ENCODE results near the gene ARPIN. TPM values are rescaled to one million over a fixed set of nuclear protein-coding genes. Genes with fewer than 3 reads are reported as not detected.
"Not testable (repeated sequence)": the region's sequence is repeated elsewhere in the genome, so short reads cannot be mapped to it uniquely, and the experiment has no call there.

ARPIN gene
- polyA plus RNA-seq, 2 donors, result 6.8 to 10.9 TPM

DNA sequence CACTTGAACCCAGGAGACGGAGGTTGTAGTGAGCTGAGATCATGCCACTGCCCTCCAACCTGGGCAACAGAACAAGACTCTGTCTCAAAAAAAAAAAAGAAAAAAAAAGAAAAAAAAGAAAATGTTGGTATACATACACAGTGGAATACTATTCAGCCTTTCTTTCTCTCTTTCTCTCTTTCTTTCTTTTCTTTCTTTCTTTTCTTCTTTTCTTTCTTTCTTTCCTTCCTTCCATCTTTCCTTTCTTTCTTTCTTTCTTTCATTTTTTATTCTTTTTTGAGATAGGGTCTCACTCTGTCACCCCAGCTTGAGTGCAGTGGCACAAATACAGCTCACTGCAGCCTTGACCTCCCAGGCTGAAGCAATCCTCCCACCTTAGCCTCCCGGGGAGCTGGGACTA lies 26.6 kb upstream of the ARPIN start:
- not testable (repeated sequence) for H3K36me3 ChIP-seq (ENCODE audit: control insufficient read depth in 2 of 2, insufficient read depth in 2 of 2, low read length in 1 of 2); H3K4me3 ChIP-seq (ENCODE audit: low read depth in 1 of 2, low read length in 2 of 2); H3K4me1 ChIP-seq (ENCODE audit: control insufficient read depth in 2 of 2, insufficient read depth in 2 of 2, low read length in 1 of 2); H3K27me3 ChIP-seq (ENCODE audit: control insufficient read depth in 1 of 2, insufficient read depth in 2 of 2, low read length in 2 of 2); H3K27ac ChIP-seq (ENCODE audit: low read depth in 2 of 2, low read length in 1 of 2); H3K9me3 ChIP-seq (ENCODE audit: control insufficient read depth in 2 of 2, insufficient read depth in 1 of 2, low read depth in 1 of 2, low read length in 1 of 2)
- 88% methylated on average over 2 of the region's 2 CpGs for WGBS, 2 donors

DNA sequence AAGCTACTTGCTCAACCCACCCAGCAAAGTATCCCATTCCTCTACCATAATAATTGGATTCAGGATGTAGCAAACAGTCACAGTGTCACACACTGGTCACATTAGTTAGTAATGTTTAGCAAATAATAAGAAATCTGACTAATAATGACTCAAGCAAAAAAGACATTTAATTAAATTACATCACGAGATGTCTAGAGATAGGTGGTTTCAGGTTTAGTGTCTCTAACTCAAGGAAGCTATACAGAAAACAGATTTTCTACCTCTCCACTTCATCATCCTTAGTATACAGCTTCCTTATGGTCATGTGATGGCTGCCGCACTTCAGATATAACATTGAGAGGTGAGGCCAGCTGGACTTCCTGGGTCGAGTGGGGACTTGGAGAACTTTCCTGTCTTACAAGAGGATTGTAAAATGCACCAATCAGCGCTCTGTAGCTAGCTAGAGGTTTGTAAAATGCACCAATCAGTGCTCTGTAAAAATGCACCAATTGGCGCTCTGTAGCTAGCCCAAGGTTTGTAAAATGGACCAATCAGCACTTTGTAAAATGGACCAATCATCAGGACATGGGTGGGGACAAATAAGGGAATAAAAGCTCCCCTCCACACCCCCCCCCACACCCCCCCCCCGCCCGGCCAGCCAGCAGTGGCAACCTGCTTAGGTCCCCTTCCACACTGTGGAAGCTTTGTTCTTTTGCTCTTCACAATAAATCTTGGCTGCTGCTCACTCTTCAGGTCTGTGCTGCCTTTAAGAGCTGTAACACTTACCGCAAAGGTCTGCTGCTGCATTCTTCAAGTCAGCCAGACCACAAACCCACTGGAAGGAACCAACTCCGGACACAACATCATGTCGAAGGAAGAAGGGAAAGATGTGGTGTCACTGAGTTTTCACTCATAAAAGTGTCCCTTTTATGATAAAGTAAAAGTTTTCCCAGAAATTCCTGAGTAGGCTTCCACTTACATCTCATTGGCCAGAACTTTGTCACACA lies 24.9 kb upstream of the ARPIN start:
- Histone ChIP-seq H3K27ac (ENCODE audit: low read depth in 2 of 2, low read length in 1 of 2) (no peak overlapping the region), H3K4me3 (ENCODE audit: low read depth in 1 of 2, low read length in 2 of 2) (no peak overlapping the region), H3K27me3 (ENCODE audit: control insufficient read depth in 1 of 2, insufficient read depth in 2 of 2, low read length in 2 of 2) (no peaks in the 10 kb centered on the region), H3K4me1 (ENCODE audit: control insufficient read depth in 2 of 2, insufficient read depth in 2 of 2, low read length in 1 of 2) (no peaks in the 10 kb centered on the region), H3K9me3 (ENCODE audit: control insufficient read depth in 2 of 2, insufficient read depth in 1 of 2, low read depth in 1 of 2, low read length in 1 of 2) (no peaks in the 10 kb centered on the region), H3K36me3 (ENCODE audit: control insufficient read depth in 2 of 2, insufficient read depth in 2 of 2, low read length in 1 of 2) (no peaks in the 10 kb centered on the region)
- 75 to 82% methylated on average over 10 of the region's 10 CpGs for WGBS, 2 donors

DNA sequence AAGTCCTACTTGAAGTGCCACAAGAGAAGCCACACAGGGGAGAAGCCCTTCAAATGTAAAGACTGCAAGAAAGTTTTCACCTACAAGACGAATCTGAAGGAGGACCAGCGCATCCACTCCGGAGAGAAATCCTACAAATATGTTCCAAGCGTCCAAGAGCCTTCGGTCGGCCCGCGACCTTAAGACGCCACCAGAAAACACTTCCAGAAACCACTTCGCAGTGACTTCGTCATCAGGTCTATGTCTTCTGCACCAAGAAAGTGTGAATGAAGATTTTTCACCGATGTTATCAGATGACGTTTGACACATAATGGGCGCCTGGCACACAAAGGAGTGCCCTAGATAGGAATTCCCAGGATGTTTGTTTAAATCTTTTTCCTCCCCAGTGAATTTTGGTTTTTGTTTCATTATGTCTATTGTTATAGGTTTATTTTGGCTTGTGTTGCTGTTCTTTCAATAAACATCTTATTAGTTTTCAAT lies 24.1 kb upstream of the ARPIN start:
- WGBS, 2 donors, result 92 to 94% methylated on average over 14 of the region's 14 CpGs
- Histone ChIP-seq H3K36me3 (ENCODE audit: control insufficient read depth in 2 of 2, insufficient read depth in 2 of 2, low read length in 1 of 2) (no peaks in the 10 kb centered on the region), H3K27ac (ENCODE audit: low read depth in 2 of 2, low read length in 1 of 2) (no peak overlapping the region), H3K4me3 (ENCODE audit: low read depth in 1 of 2, low read length in 2 of 2) (no peak overlapping the region), H3K4me1 (ENCODE audit: control insufficient read depth in 2 of 2, insufficient read depth in 2 of 2, low read length in 1 of 2) (no peaks in the 10 kb centered on the region), H3K27me3 (ENCODE audit: control insufficient read depth in 1 of 2, insufficient read depth in 2 of 2, low read length in 2 of 2) (no peaks in the 10 kb centered on the region), H3K9me3 (ENCODE audit: control insufficient read depth in 2 of 2, insufficient read depth in 1 of 2, low read depth in 1 of 2, low read length in 1 of 2) (no peaks in the 10 kb centered on the region)

DNA sequence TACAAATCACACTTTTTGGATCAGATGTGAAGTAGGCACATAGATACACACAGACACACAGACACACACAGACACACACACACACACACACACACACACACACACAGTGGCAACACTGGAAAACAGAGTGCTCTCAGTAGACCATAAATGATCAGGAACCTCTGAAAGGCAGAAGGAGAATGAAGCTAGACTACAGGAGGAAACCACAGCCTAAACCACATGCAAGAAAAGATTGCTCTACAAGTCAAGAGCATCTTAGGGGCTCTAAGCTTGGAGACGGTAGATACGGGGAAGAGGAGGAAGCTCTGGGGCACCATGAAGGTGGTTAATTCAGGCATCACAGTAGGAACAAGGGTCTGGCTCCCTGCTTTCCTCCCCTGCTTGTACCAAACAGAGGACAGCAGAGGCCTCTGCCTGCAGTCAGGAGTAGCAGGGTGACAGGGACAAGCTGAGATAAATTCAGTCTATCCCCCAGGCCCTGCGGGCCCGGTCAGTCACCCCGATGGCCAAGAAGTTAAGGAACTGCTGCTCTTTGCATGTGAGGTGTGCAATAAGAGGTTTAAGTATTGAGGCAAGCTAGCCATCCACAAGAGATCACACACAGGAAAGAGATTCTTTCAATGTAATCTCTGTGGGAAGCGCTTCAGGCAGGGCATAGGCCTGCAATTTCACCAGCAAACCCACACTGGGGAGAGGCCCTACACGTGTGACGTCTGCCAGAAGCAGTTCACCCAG lies 23.5 kb upstream of the ARPIN start:
- WGBS, 2 donors, result 83 to 88% methylated on average over 8 of the region's 8 CpGs
- no peak overlapping the region for H3K4me3 ChIP-seq (ENCODE audit: low read depth in 1 of 2, low read length in 2 of 2)
- no peaks in the 10 kb centered on the region for H3K27me3 ChIP-seq (ENCODE audit: control insufficient read depth in 1 of 2, insufficient read depth in 2 of 2, low read length in 2 of 2)
- no peak overlapping the region for H3K27ac ChIP-seq (ENCODE audit: low read depth in 2 of 2, low read length in 1 of 2)
- no peaks in the 10 kb centered on the region for H3K36me3 ChIP-seq (ENCODE audit: control insufficient read depth in 2 of 2, insufficient read depth in 2 of 2, low read length in 1 of 2)
- H3K9me3 ChIP-seq (ENCODE audit: control insufficient read depth in 2 of 2, insufficient read depth in 1 of 2, low read depth in 1 of 2, low read length in 1 of 2), result no peaks in the 10 kb centered on the region
- no peaks in the 10 kb centered on the region for H3K4me1 ChIP-seq (ENCODE audit: control insufficient read depth in 2 of 2, insufficient read depth in 2 of 2, low read length in 1 of 2)

DNA sequence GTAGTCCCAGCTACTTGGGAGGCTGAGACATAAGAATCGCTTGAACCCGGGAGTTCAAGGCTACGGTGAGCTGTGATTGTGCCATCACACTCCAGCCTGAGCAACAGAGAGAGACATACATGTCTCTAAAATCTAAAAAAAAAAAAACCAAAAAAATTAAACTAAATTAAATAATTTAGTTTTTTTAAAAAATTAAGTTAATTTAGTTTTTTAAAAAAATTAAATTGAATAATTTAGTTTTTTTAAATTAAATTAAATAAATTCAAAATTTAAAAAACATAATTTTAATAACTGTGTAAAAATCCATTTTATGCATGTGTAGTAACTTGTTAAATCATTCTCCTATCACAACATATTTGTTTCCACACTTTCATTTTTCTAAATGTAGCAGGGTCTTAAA lies 20.1 kb upstream of the ARPIN start:
- Histone ChIP-seq H3K27ac (ENCODE audit: low read depth in 2 of 2, low read length in 1 of 2) (no peak overlapping the region), H3K9me3 (ENCODE audit: control insufficient read depth in 2 of 2, insufficient read depth in 1 of 2, low read depth in 1 of 2, low read length in 1 of 2) (no peaks in the 10 kb centered on the region), H3K36me3 (ENCODE audit: control insufficient read depth in 2 of 2, insufficient read depth in 2 of 2, low read length in 1 of 2) (no peaks in the 10 kb centered on the region), H3K4me3 (ENCODE audit: low read depth in 1 of 2, low read length in 2 of 2) (no peak overlapping the region), H3K27me3 (ENCODE audit: control insufficient read depth in 1 of 2, insufficient read depth in 2 of 2, low read length in 2 of 2) (no peaks in the 10 kb centered on the region), H3K4me1 (ENCODE audit: control insufficient read depth in 2 of 2, insufficient read depth in 2 of 2, low read length in 1 of 2) (no peaks in the 10 kb centered on the region)
- WGBS, 2 donors, result 94 to 95% methylated on average over 3 of the region's 3 CpGs

DNA sequence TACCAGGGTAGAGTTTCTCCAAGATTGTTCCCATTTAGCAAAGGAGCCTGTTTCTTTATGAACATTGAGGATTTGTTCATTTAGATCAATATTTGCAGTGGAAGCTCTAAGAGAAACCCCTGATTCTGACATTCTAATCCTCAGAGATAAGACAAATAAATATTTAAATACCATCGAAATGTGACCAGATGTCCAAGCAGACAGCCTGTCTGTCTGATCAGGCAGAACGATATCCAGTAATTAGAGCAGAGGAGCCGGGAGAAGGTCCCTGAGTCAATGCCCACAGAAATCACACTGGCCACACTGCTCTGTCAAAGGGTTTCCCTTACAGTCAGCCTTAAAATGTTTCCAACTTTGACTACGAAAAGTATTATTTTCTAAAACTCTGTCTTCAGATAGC lies 15.7 kb upstream of the ARPIN start:
- Histone ChIP-seq H3K27me3 (ENCODE audit: control insufficient read depth in 1 of 2, insufficient read depth in 2 of 2, low read length in 2 of 2) (no peaks in the 10 kb centered on the region), H3K4me3 (ENCODE audit: low read depth in 1 of 2, low read length in 2 of 2) (no peak overlapping the region), H3K27ac (ENCODE audit: low read depth in 2 of 2, low read length in 1 of 2) (no peak overlapping the region), H3K9me3 (ENCODE audit: control insufficient read depth in 2 of 2, insufficient read depth in 1 of 2, low read depth in 1 of 2, low read length in 1 of 2) (no peaks in the 10 kb centered on the region), H3K36me3 (ENCODE audit: control insufficient read depth in 2 of 2, insufficient read depth in 2 of 2, low read length in 1 of 2) (no peaks in the 10 kb centered on the region), H3K4me1 (ENCODE audit: control insufficient read depth in 2 of 2, insufficient read depth in 2 of 2, low read length in 1 of 2) (no peaks in the 10 kb centered on the region)
- WGBS, 2 donors, result 66 to 72% methylated on average over 4 of the region's 4 CpGs

DNA sequence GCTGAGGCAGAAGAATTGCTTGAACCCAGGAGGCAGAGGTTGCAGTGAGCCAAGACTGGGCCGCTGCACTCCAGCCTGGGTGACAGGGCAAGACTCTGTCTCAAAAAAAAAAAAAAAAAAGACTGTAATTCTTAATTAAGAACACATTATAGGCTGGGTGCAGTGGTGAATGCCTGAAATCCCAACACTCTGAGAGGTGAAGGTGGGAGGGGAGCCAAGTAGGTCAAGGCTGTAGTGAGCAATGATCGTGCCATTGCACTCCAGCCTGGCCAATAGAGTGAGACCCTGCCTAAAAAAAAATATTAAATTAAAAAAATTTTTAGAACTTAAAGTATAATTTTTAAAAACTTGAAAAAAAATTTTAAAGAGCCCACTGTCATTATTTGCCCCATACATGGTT lies 13.4 kb upstream of the ARPIN start:
- Histone ChIP-seq H3K27me3 (ENCODE audit: control insufficient read depth in 1 of 2, insufficient read depth in 2 of 2, low read length in 2 of 2) (no peaks in the 10 kb centered on the region), H3K36me3 (ENCODE audit: control insufficient read depth in 2 of 2, insufficient read depth in 2 of 2, low read length in 1 of 2) (no peaks in the 10 kb centered on the region), H3K27ac (ENCODE audit: low read depth in 2 of 2, low read length in 1 of 2) (no peak overlapping the region), H3K9me3 (ENCODE audit: control insufficient read depth in 2 of 2, insufficient read depth in 1 of 2, low read depth in 1 of 2, low read length in 1 of 2) (no peaks in the 10 kb centered on the region), H3K4me1 (ENCODE audit: control insufficient read depth in 2 of 2, insufficient read depth in 2 of 2, low read length in 1 of 2) (no peaks in the 10 kb centered on the region), H3K4me3 (ENCODE audit: low read depth in 1 of 2, low read length in 2 of 2) (no peak overlapping the region)
- 60 to 74% methylated on average over 2 of the region's 2 CpGs for WGBS, 2 donors

DNA sequence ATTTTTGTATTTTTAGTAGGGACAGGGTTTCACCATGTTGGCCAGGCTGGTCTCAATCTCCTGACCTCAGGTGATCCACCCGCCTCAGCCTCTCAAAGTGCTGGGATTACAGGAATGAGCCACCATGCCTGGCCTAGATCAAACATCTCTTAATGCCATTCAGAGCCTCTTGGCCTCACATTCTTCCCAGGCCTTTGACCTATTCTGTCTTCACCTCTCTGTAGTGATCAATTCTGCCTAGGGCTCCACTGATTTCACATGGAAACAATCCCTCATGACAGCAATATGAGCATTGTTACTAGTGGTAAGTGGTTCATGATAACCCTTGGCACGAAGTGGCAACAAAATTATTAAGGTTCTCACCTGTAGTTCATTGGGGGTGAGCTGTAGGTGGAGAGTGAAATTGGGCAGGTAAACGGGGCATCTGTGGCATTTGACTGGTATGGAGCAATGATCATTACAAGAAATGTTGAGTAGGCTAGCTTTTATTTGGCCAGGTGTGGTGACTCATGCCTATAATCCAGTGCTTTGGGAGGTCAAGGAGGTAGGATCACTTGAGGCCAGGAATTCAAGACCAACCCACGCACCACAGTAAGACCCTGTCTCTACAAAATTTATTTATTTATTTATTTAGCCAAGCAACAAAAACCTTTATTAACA lies 4.8 kb upstream of the ARPIN start:
- 56 to 68% methylated on average over 4 of the region's 4 CpGs for WGBS, 2 donors
- H3K27ac ChIP-seq (ENCODE audit: low read depth in 2 of 2, low read length in 1 of 2), result no peak overlapping the region

DNA sequence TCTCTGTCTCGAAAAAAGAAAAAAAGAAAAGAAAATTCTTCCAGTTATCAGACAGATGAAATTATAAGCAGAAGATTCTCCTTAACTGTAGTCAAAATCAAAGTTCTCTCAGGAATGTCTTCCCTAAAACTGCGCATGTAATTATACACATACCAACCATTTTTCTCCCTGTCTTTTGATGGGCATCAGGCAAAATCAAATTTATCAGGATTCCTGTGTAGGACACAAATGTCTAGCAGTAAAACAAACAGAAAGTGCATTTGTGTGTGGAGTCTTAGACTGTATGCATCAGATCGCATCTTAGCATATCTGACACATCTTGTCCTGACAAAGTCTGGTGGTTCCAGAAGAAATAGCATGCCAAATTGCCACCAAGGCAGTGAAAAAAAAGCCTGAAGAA lies 3.9 kb upstream of the ARPIN start:
- H3K4me1 ChIP-seq (ENCODE audit: control insufficient read depth in 2 of 2, insufficient read depth in 2 of 2, low read length in 1 of 2), result peaks cover 0 to 3% of the 10 kb centered on the region in 2 donors
- no peak overlapping the region for H3K27ac ChIP-seq (ENCODE audit: low read depth in 2 of 2, low read length in 1 of 2)
- no peaks in the 10 kb centered on the region for H3K27me3 ChIP-seq (ENCODE audit: control insufficient read depth in 1 of 2, insufficient read depth in 2 of 2, low read length in 2 of 2)
- 58 to 88% methylated on average over 3 of the region's 3 CpGs for WGBS, 2 donors
- no peak overlapping the region for H3K4me3 ChIP-seq (ENCODE audit: low read depth in 1 of 2, low read length in 2 of 2)
- H3K36me3 ChIP-seq (ENCODE audit: control insufficient read depth in 2 of 2, insufficient read depth in 2 of 2, low read length in 1 of 2), result no peaks in the 10 kb centered on the region
- H3K9me3 ChIP-seq (ENCODE audit: control insufficient read depth in 2 of 2, insufficient read depth in 1 of 2, low read depth in 1 of 2, low read length in 1 of 2), result no peaks in the 10 kb centered on the region

More for the DNA sequence above, 4.8 kb upstream of the ARPIN start:
- Histone ChIP-seq H3K9me3 (ENCODE audit: control insufficient read depth in 2 of 2, insufficient read depth in 1 of 2, low read depth in 1 of 2, low read length in 1 of 2) (no peaks in the 10 kb centered on the region), H3K4me1 (ENCODE audit: control insufficient read depth in 2 of 2, insufficient read depth in 2 of 2, low read length in 1 of 2) (peaks cover 0 to 3% of the 10 kb centered on the region in 2 donors), H3K4me3 (ENCODE audit: low read depth in 1 of 2, low read length in 2 of 2) (no peak overlapping the region), H3K27me3 (ENCODE audit: control insufficient read depth in 1 of 2, insufficient read depth in 2 of 2, low read length in 2 of 2) (no peaks in the 10 kb centered on the region), H3K36me3 (ENCODE audit: control insufficient read depth in 2 of 2, insufficient read depth in 2 of 2, low read length in 1 of 2) (no peaks in the 10 kb centered on the region)

All from esophagus (tissue), 2 donors.